GM18520 (cell line): ENCODE data around the gene MRTFA.
"Not testable (repeated sequence)": the region's sequence is repeated elsewhere in the genome, so short reads cannot be mapped to it uniquely, and the experiment has no call there.

Experiments
- ATAC-seq: cut with Tn5 transposase; IDR thresholded peaks from one replicate; pipeline ENCODE4 v1.9.1; 2021; ENCODE audit not compliant: unreplicated experiment

MRTFA gene

GRCh38 chr22:40636380-40637182 is at the start of gene MRTFA:
Gene MRTFA (minus strand): TSS chr22:40636719.
- ATAC-seq, result peak; percentile 95

- no peak for ATAC-seq
These were observed 48.9 kb upstream of the MRTFA start for GRCh38 chr22:40685406-40685805.

GRCh38 chr22:40684728-40685127 is 48.2 kb upstream of the MRTFA start:
- no peak for ATAC-seq

- no peak for ATAC-seq
These were observed 44.9 kb upstream of the MRTFA start for GRCh38 chr22:40681451-40681850.

- no peak for ATAC-seq
These were observed 44.3 kb upstream of the MRTFA start for GRCh38 chr22:40680819-40681183.

GRCh38 chr22:40679964-40680818 is 43.7 kb upstream of the MRTFA start:
- ATAC-seq, result no peak

- no peak for ATAC-seq
These were observed 42.9 kb upstream of the MRTFA start, which contains the start of gene MCHR1 for GRCh38 chr22:40679249-40679963. Gene MCHR1 (plus strand): TSS chr22:40679484. CDS start chr22:40679653, 169 bp downstream.

- ATAC-seq, result no peak
These were observed 42.2 kb upstream of the MRTFA start for GRCh38 chr22:40678493-40679248.

- ATAC-seq, result no peak
These were observed 40.1 kb upstream of the MRTFA start for GRCh38 chr22:40676644-40677043.

- ATAC-seq, result not testable (repeated sequence)
These were observed 39.6 kb upstream of the MRTFA start for GRCh38 chr22:40676166-40676565.

GRCh38 chr22:40674274-40674673 is 37.8 kb upstream of the MRTFA start:
- ATAC-seq, result no peak

GRCh38 chr22:40673017-40673416 is 36.5 kb upstream of the MRTFA start:
- no peak for ATAC-seq

- no peak for ATAC-seq
These were observed 35.4 kb upstream of the MRTFA start for GRCh38 chr22:40671796-40672360.

GRCh38 chr22:40671369-40671768 is 34.9 kb upstream of the MRTFA start:
- no peak for ATAC-seq

- no peak for ATAC-seq
These were observed 33.5 kb upstream of the MRTFA start for GRCh38 chr22:40670058-40670457.

GRCh38 chr22:40668611-40669411 is 32.3 kb upstream of the MRTFA start:
- no peak for ATAC-seq

- ATAC-seq, result no peak
These were observed 29.8 kb upstream of the MRTFA start for GRCh38 chr22:40666151-40666848.

- no peak for ATAC-seq
These were observed 28.8 kb upstream of the MRTFA start for GRCh38 chr22:40665312-40665711.

- no peak for ATAC-seq
These were observed 25.2 kb upstream of the MRTFA start for GRCh38 chr22:40661671-40662070.
